Left colon (tissue), 2 donors: ENCODE data around the gene SF1. TPM values are rescaled to one million over a fixed set of nuclear protein-coding genes. Genes with fewer than 3 reads are reported as not detected.

Experiments used
- ATAC-seq: fragments of 200-7000 bp; cut with Tn5 transposase; one replicate; pipeline ENCODE4 v1.9.1; 2020; ENCODE audit warnings: mild to moderate bottlenecking, moderate library complexity
- DNase-seq, 2 donors: peaks; one replicate each; pipeline ENCODE4 v3.0.0-alpha.2; 2020
- intact Hi-C, 2 donors: fragments of 100-400 bp; cut with DNase I in 1 of 2; cut with micrococcal nuclease in 1 of 2; formaldehyde crosslinking; loops; one replicate each; pipeline versions ENCODE4 v1.11.2 to v1.14.0; 2022; cut with DNase I, micrococcal nuclease
- total RNA-seq, 2 donors: library from RNA; stranded (reverse); fragmentation: NEBNext Ultra II Directional; extraction: Animal tissue kit (Norgen Biotek cat#: 25700); gene quantifications; one replicate each; pipeline ENCODE4 v1.2.1, GENCODE V29; 2021
- donor health status: DM: no; HTN: no; CAD: no.
- donor health status: DM: yes; HTN: yes; CAD: no.

Gene SF1
- total RNA-seq, 2 donors from 2014 or later: 201 to 216 TPM

GRCh38 chr11:64802370-64803157, 24.2 kb upstream of the SF1 start:
- DNase-seq (peak in 1 of 2 donors; percentile 48), ATAC-seq (peak; percentile 3)
- intact Hi-C loops: no loop called here

GRCh38 chr11:64801561-64802369, 23.4 kb upstream of the SF1 start:
- DNase-seq: no peak
- intact Hi-C loops: no loop called here
- ATAC-seq: no peak

- DNase-seq: no peak
- intact Hi-C loops: no loop called here
- ATAC-seq: no peak
Measured at GRCh38 chr11:64801158-64801464, 22.8 kb upstream of the SF1 start.

- ATAC-seq (no peak), DNase-seq (no peak)
- intact Hi-C loops: no loop called here
Measured at GRCh38 chr11:64800303-64801157, 22.2 kb upstream of the SF1 start.

GRCh38 chr11:64799623-64800302, 21.4 kb upstream of the SF1 start:
- ATAC-seq (no peak), DNase-seq (no peak)
- intact Hi-C loops: no loop called here

GRCh38 chr11:64799256-64799622, 20.9 kb upstream of the SF1 start:
- ATAC-seq (no peak), DNase-seq (no peak)
- intact Hi-C loops: no loop called here

- DNase-seq: no peak
- intact Hi-C loops: no loop called here
- no peak for ATAC-seq
Measured at GRCh38 chr11:64796757-64797541, 18.6 kb upstream of the SF1 start.

- ATAC-seq (no peak), DNase-seq (no peak)
- intact Hi-C loops: no loop called here
Measured at GRCh38 chr11:64796047-64796756, 17.9 kb upstream of the SF1 start.

GRCh38 chr11:64794526-64794925, 16.2 kb upstream of the SF1 start:
- no peak for ATAC-seq
- no peak for DNase-seq
- intact Hi-C loops: no loop called here

GRCh38 chr11:64793271-64794160, 15.2 kb upstream of the SF1 start:
- no peak for ATAC-seq
- intact Hi-C loops: no loop called here
- no peak for DNase-seq

GRCh38 chr11:64792482-64792881, 14.1 kb upstream of the SF1 start:
- intact Hi-C loops: no loop called here
- ATAC-seq (no peak), DNase-seq (no peak)

GRCh38 chr11:64791781-64792291, 13.5 kb upstream of the SF1 start:
- DNase-seq (no peak), ATAC-seq (no peak)
- intact Hi-C loops: no loop called here

GRCh38 chr11:64790205-64791095, 12.1 kb upstream of the SF1 start:
- DNase-seq (no peak), ATAC-seq (no peak)
- intact Hi-C loops: no loop called here

- ATAC-seq (no peak), DNase-seq (peak in 1 of 2 donors; percentile 18)
- intact Hi-C loops: no loop called here
Measured at GRCh38 chr11:64789331-64790204, 11.2 kb upstream of the SF1 start.
